ENCODE data around the gene SLIT3.

Gene SLIT3

GRCh38 chr5:168967882-168968620 is 332.9 kb downstream of the SLIT3 start:
- TF ChIP-seq, protein P1, sequence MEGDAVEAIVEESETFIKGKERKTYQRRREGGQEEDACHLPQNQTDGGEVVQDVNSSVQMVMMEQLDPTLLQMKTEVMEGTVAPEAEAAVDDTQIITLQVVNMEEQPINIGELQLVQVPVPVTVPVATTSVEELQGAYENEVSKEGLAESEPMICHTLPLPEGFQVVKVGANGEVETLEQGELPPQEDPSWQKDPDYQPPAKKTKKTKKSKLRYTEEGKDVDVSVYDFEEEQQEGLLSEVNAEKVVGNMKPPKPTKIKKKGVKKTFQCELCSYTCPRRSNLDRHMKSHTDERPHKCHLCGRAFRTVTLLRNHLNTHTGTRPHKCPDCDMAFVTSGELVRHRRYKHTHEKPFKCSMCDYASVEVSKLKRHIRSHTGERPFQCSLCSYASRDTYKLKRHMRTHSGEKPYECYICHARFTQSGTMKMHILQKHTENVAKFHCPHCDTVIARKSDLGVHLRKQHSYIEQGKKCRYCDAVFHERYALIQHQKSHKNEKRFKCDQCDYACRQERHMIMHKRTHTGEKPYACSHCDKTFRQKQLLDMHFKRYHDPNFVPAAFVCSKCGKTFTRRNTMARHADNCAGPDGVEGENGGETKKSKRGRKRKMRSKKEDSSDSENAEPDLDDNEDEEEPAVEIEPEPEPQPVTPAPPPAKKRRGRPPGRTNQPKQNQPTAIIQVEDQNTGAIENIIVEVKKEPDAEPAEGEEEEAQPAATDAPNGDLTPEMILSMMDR (IDR thresholded peaks at IDR 0.05; ENCODE audit: control insufficient read depth, extremely low read depth, insufficient read depth): no peak
- no peak for DNase-seq (ENCODE audit: low read depth)
- no peak overlapping the region for H3K4me3 ChIP-seq (ENCODE audit: low read depth, low read length)

GRCh38 chr5:168965638-168966037 is 335.3 kb downstream of the SLIT3 start:
- no peak overlapping the region for H3K4me3 ChIP-seq (ENCODE audit: low read depth, low read length)
- TF ChIP-seq, protein P1 (IDR thresholded peaks at IDR 0.05; ENCODE audit: control insufficient read depth, extremely low read depth, insufficient read depth): no peak
- no peak for DNase-seq (ENCODE audit: low read depth)

DNA sequence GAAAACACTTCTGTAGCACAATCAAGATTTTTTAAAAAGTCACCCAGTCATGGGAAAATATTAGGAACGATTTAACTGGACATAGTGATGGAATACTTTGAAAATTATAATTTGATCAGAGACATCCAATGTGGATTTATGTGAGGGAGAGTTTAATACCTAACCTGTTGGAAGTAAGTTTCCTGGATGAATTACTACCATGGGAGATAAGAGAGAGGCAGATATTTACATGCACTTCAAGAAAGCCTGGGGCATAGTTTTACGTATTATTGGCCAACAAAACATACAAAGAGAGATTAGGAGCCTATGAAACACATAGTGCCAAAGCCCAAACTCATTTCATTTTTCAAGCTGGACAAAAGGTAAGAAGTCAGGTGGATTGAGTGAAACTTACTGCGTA is 336.8 kb downstream of the SLIT3 start:
- H3K4me3 ChIP-seq (ENCODE audit: low read depth, low read length): no peak overlapping the region
- peak; percentile 71 for DNase-seq (ENCODE audit: low read depth)
- TF ChIP-seq, protein P1 (IDR thresholded peaks at IDR 0.05; ENCODE audit: control insufficient read depth, extremely low read depth, insufficient read depth): no peak

DNA sequence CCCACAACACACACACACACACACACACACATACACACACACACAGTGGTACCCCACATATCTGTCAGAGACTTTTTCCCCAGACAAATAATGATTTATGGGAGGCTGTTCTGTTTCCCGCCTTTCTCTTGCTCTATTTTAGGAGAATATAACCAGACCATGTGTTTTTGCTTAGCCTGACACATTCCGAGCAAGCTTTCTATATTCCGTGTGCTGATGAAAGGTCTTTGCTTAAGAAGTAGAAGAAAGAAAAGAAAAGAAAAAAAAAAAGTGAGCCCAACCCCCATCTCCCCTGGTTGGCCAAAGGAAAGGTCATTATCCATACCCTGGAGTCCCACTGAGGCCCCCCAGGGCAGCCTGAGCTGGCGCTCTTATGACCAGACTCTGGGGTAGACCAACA is 338.6 kb downstream of the SLIT3 start:
- H3K4me3 ChIP-seq (ENCODE audit: low read depth, low read length): no peak overlapping the region
- DNase-seq (ENCODE audit: low read depth): no peak
- TF ChIP-seq, protein P1 (IDR thresholded peaks at IDR 0.05; ENCODE audit: control insufficient read depth, extremely low read depth, insufficient read depth): no peak

- no peak overlapping the region for H3K4me3 ChIP-seq (ENCODE audit: low read depth, low read length)
- DNase-seq (ENCODE audit: low read depth): no peak
- TF ChIP-seq, protein P1 (IDR thresholded peaks at IDR 0.05; ENCODE audit: control insufficient read depth, extremely low read depth, insufficient read depth): no peak
These were observed 339.3 kb downstream of the SLIT3 start for GRCh38 chr5:168961681-168962080.

GRCh38 chr5:168960497-168960896 is 340.4 kb downstream of the SLIT3 start:
- TF ChIP-seq, protein P1 (IDR thresholded peaks at IDR 0.05; ENCODE audit: control insufficient read depth, extremely low read depth, insufficient read depth): no peak
- no peak for DNase-seq (ENCODE audit: low read depth)
- no peak overlapping the region for H3K4me3 ChIP-seq (ENCODE audit: low read depth, low read length)

GRCh38 chr5:168953351-168953750 is 347.6 kb downstream of the SLIT3 start:
- TF ChIP-seq, protein P1 (IDR thresholded peaks at IDR 0.05; ENCODE audit: control insufficient read depth, extremely low read depth, insufficient read depth): no peak
- no peak for DNase-seq (ENCODE audit: low read depth)
- no peak overlapping the region for H3K4me3 ChIP-seq (ENCODE audit: low read depth, low read length)
